NCI-H2196 (cell line): ENCODE data around the gene TRPV2.

Source experiments
- DNase-seq: peaks from one replicate; lab custom pipeline; 2025; ENCODE audit not compliant: unreplicated experiment; lab: John Stamatoyannopoulos, UW

Gene TRPV2

GRCh38 chr17:16473044-16474011 lies 58.0 kb downstream of the TRPV2 start:
- no peak for DNase-seq

- no peak for DNase-seq
Observed at GRCh38 chr17:16474012-16474725, 58.8 kb downstream of the TRPV2 start.

- no peak for DNase-seq
Observed at GRCh38 chr17:16475179-16475704, 59.9 kb downstream of the TRPV2 start.

- no peak for DNase-seq
Observed at GRCh38 chr17:16477255-16477654, 61.9 kb downstream of the TRPV2 start.

GRCh38 chr17:16477666-16478065 lies 62.3 kb downstream of the TRPV2 start:
- no peak for DNase-seq

- no peak for DNase-seq
Observed at GRCh38 chr17:16478649-16479048, 63.3 kb downstream of the TRPV2 start.

GRCh38 chr17:16479264-16479663 lies 63.9 kb downstream of the TRPV2 start:
- DNase-seq, result no peak

- no peak for DNase-seq
Observed at GRCh38 chr17:16480995-16481394, 65.6 kb downstream of the TRPV2 start.

- no peak for DNase-seq
Observed at GRCh38 chr17:16482253-16482652, 66.9 kb downstream of the TRPV2 start.

GRCh38 chr17:16483021-16483645 lies 67.8 kb downstream of the TRPV2 start:
- DNase-seq, result no peak

- DNase-seq, result no peak
Observed at GRCh38 chr17:16484445-16485175, 69.2 kb downstream of the TRPV2 start.
